ENCODE measurements around the gene CD6.

GRCh38 chr11:60977836-60978235, 6.4 kb downstream of the CD6 start:
- TF ChIP-seq CTCF (IDR thresholded peaks at IDR 0.05) = no peak
- no peak for TF ChIP-seq POLR2A (IDR thresholded peaks at IDR 0.05)

Data from breast epithelium (tissue), 3 donors.